ENCODE data around the gene SRPK2.

Gene SRPK2

GRCh38 chr7:105191331-105191730 lies 197.4 kb downstream of the SRPK2 start:
- no peak for DNase-seq (ENCODE audit: low read depth in 2 of 2)

GRCh38 chr7:105189859-105190492 lies 198.7 kb downstream of the SRPK2 start:
- DNase-seq (ENCODE audit: low read depth in 2 of 2), result no peak

- DNase-seq (ENCODE audit: low read depth in 2 of 2), result no peak
Observed at GRCh38 chr7:105188201-105188600, 200.5 kb downstream of the SRPK2 start.

GRCh38 chr7:105187302-105188169 lies 201.2 kb downstream of the SRPK2 start:
- DNase-seq (ENCODE audit: low read depth in 2 of 2), result no peak

- no peak for DNase-seq (ENCODE audit: low read depth in 2 of 2)
Observed at GRCh38 chr7:105185290-105186010, 203.3 kb downstream of the SRPK2 start.

- no peak for DNase-seq (ENCODE audit: low read depth in 2 of 2)
Observed at GRCh38 chr7:105180002-105180401, 208.7 kb downstream of the SRPK2 start.

- no peak for DNase-seq (ENCODE audit: low read depth in 2 of 2)
Observed at GRCh38 chr7:105178928-105179541, 209.7 kb downstream of the SRPK2 start.

GRCh38 chr7:105178177-105178576 lies 210.5 kb downstream of the SRPK2 start:
- DNase-seq (ENCODE audit: low read depth in 2 of 2), result no peak

- DNase-seq (ENCODE audit: low read depth in 2 of 2), result no peak
Observed at GRCh38 chr7:105177026-105177425, 211.7 kb downstream of the SRPK2 start.

- no peak for DNase-seq (ENCODE audit: low read depth in 2 of 2)
Observed at GRCh38 chr7:105173586-105173985, 215.1 kb downstream of the SRPK2 start.

- DNase-seq (ENCODE audit: low read depth in 2 of 2), result no peak
Observed at GRCh38 chr7:105164751-105165150, 224.0 kb downstream of the SRPK2 start.

- no peak for DNase-seq (ENCODE audit: low read depth in 2 of 2)
Observed at GRCh38 chr7:105163718-105164117, 225.0 kb downstream of the SRPK2 start.

- no peak for DNase-seq (ENCODE audit: low read depth in 2 of 2)
Observed at GRCh38 chr7:105161366-105161765, 227.4 kb downstream of the SRPK2 start.

GRCh38 chr7:105157278-105157677 lies 231.4 kb downstream of the SRPK2 start:
- no peak for DNase-seq (ENCODE audit: low read depth in 2 of 2)

- no peak for DNase-seq (ENCODE audit: low read depth in 2 of 2)
Observed at GRCh38 chr7:105156731-105157130, 232.0 kb downstream of the SRPK2 start.

- DNase-seq (ENCODE audit: low read depth in 2 of 2), result no peak
Observed at GRCh38 chr7:105154084-105154483, 234.6 kb downstream of the SRPK2 start.

- no peak for DNase-seq (ENCODE audit: low read depth in 2 of 2)
Observed at GRCh38 chr7:105153531-105153930, 235.2 kb downstream of the SRPK2 start.

- DNase-seq (ENCODE audit: low read depth in 2 of 2), result no peak
Observed at GRCh38 chr7:105151152-105151551, 237.6 kb downstream of the SRPK2 start.

- DNase-seq (ENCODE audit: low read depth in 2 of 2), result no peak
Observed at GRCh38 chr7:105149827-105150226, 238.9 kb downstream of the SRPK2 start.

- DNase-seq (ENCODE audit: low read depth in 2 of 2), result no peak
Observed at GRCh38 chr7:105141068-105141467, 247.7 kb downstream of the SRPK2 start.

GRCh38 chr7:105139381-105139780 lies 249.3 kb downstream of the SRPK2 start:
- no peak for DNase-seq (ENCODE audit: low read depth in 2 of 2)

- DNase-seq (ENCODE audit: low read depth in 2 of 2), result no peak
Observed at GRCh38 chr7:105137898-105138297, 250.8 kb downstream of the SRPK2 start.
